ENCODE data around the gene TDRD7. TPM values are rescaled to one million over a fixed set of nuclear protein-coding genes. Genes with fewer than 3 reads are reported as not detected.

The TDRD7 gene
- total RNA-seq, 1 donor from 2014 or later = 5.5 TPM

GRCh38 chr9:97534185-97534584, 122.3 kb downstream of the TDRD7 start:
- Mint-ChIP-seq H3K36me3 (ENCODE audit: low read depth) (no peaks in the 10 kb centered on the region), H3K9me3 (no peaks in the 10 kb centered on the region), H3K4me1 (peaks cover 5% of the 10 kb centered on the region), H3K27ac (no peak overlapping the region), H3K27me3 (peaks cover 10% of the 10 kb centered on the region), H3K4me3 (no peak overlapping the region)
- intact Hi-C loops (cut with micrococcal nuclease) = no loop called here
- no peak for DNase-seq

GRCh38 chr9:97534961-97535594, 123.2 kb downstream of the TDRD7 start:
- H3K27me3 Mint-ChIP-seq = peaks cover 11% of the 10 kb centered on the region
- H3K4me3 Mint-ChIP-seq = no peak overlapping the region
- H3K9me3 Mint-ChIP-seq = no peaks in the 10 kb centered on the region
- H3K27ac Mint-ChIP-seq = no peak overlapping the region
- intact Hi-C loops (cut with micrococcal nuclease) = no loop called here
- no peaks in the 10 kb centered on the region for H3K4me1 Mint-ChIP-seq
- DNase-seq = no peak
- no peaks in the 10 kb centered on the region for H3K36me3 Mint-ChIP-seq (ENCODE audit: low read depth)

- no peak for DNase-seq
These were observed 123.9 kb downstream of the TDRD7 start for GRCh38 chr9:97535771-97536170.

GRCh38 chr9:97536480-97536879, 124.6 kb downstream of the TDRD7 start:
- Mint-ChIP-seq H3K27me3 (peaks cover 11% of the 10 kb centered on the region), H3K9me3 (no peaks in the 10 kb centered on the region), H3K36me3 (ENCODE audit: low read depth) (no peaks in the 10 kb centered on the region), H3K4me1 (no peaks in the 10 kb centered on the region), H3K27ac (no peak overlapping the region), H3K4me3 (no peak overlapping the region)
- DNase-seq = no peak
- intact Hi-C loops (cut with micrococcal nuclease) = no loop called here

More at GRCh38 chr9:97535771-97536170, 123.9 kb downstream of the TDRD7 start:
- Mint-ChIP-seq H3K36me3 (ENCODE audit: low read depth) (no peaks in the 10 kb centered on the region), H3K4me1 (no peaks in the 10 kb centered on the region), H3K4me3 (no peak overlapping the region), H3K27me3 (peaks cover 11% of the 10 kb centered on the region), H3K27ac (no peak overlapping the region), H3K9me3 (no peaks in the 10 kb centered on the region)
- intact Hi-C loops (cut with micrococcal nuclease) = no loop called here

GRCh38 chr9:97543561-97543960, 131.7 kb downstream of the TDRD7 start:
- Mint-ChIP-seq H3K4me3 (no peak overlapping the region), H3K4me1 (no peaks in the 10 kb centered on the region), H3K36me3 (ENCODE audit: low read depth) (no peaks in the 10 kb centered on the region), H3K27ac (no peak overlapping the region), H3K27me3 (peaks cover 14% of the 10 kb centered on the region), H3K9me3 (no peaks in the 10 kb centered on the region)
- no peak for DNase-seq
- intact Hi-C loops (cut with micrococcal nuclease) = no loop called here

- Mint-ChIP-seq H3K27me3 (peaks cover 14% of the 10 kb centered on the region), H3K4me3 (no peak overlapping the region), H3K9me3 (no peaks in the 10 kb centered on the region), H3K4me1 (no peaks in the 10 kb centered on the region), H3K36me3 (ENCODE audit: low read depth) (no peaks in the 10 kb centered on the region), H3K27ac (no peak overlapping the region)
- intact Hi-C loops (cut with micrococcal nuclease) = no loop called here
- no peak for DNase-seq
These were observed 133.6 kb downstream of the TDRD7 start for GRCh38 chr9:97545486-97545885.

Other genes starting within 250 kb of the TDRD7 start
- gene CCDC180, start 104.4 kb upstream of the TDRD7 start, total RNA-seq = 0.89 and 1.9 TPM in 2 replicates
- gene TMOD1, start 89.6 kb downstream of the TDRD7 start, total RNA-seq = 0.71 and 0.91 TPM in 2 replicates
- gene TSTD2, start 221.3 kb downstream of the TDRD7 start, total RNA-seq = 17.1 and 17.7 TPM in 2 replicates
- 48.9 and 51.4 TPM in 2 replicates for gene NCBP1, start 221.7 kb downstream of the TDRD7 start, total RNA-seq